ENCODE results near the gene CROT.

CROT gene

GRCh38 chr7:87427288-87427687, 81.8 kb downstream of the CROT start:
- H3K4me3 ChIP-seq (replicated peaks; ENCODE audit: low read depth, low read length) = no peak overlapping the region
- DNase-seq (ENCODE audit: low read depth) = no peak
- no peak for TF ChIP-seq CTCF (IDR thresholded peaks at IDR 0.05; ENCODE audit: low read length, missing control alignments)

GRCh38 chr7:87432536-87432935, 87.1 kb downstream of the CROT start:
- H3K4me3 ChIP-seq (replicated peaks; ENCODE audit: low read depth, low read length) = no peak overlapping the region
- no peak for DNase-seq (ENCODE audit: low read depth)
- no peak for TF ChIP-seq CTCF (IDR thresholded peaks at IDR 0.05; ENCODE audit: low read length, missing control alignments)

GRCh38 chr7:87435546-87435945, 90.1 kb downstream of the CROT start:
- no peak overlapping the region for H3K4me3 ChIP-seq (replicated peaks; ENCODE audit: low read depth, low read length)
- TF ChIP-seq CTCF (IDR thresholded peaks at IDR 0.05; ENCODE audit: low read length, missing control alignments) = no peak
- DNase-seq (ENCODE audit: low read depth) = no peak

- TF ChIP-seq CTCF (IDR thresholded peaks at IDR 0.05; ENCODE audit: low read length, missing control alignments) = no peak
- no peak overlapping the region for H3K4me3 ChIP-seq (replicated peaks; ENCODE audit: low read depth, low read length)
- DNase-seq (ENCODE audit: low read depth) = no peak
Measured at GRCh38 chr7:87445897-87446296, 100.4 kb downstream of the CROT start.

- no peak for DNase-seq (ENCODE audit: low read depth)
- H3K4me3 ChIP-seq (replicated peaks; ENCODE audit: low read depth, low read length) = no peak overlapping the region
- TF ChIP-seq CTCF (IDR thresholded peaks at IDR 0.05; ENCODE audit: low read length, missing control alignments) = no peak
Measured at GRCh38 chr7:87447116-87447635, 101.7 kb downstream of the CROT start.

- H3K4me3 ChIP-seq (replicated peaks; ENCODE audit: low read depth, low read length) = no peak overlapping the region
- DNase-seq (ENCODE audit: low read depth) = no peak
- no peak for TF ChIP-seq CTCF (IDR thresholded peaks at IDR 0.05; ENCODE audit: low read length, missing control alignments)
Measured at GRCh38 chr7:87448388-87448787, 102.9 kb downstream of the CROT start.

All from fibroblast of pulmonary artery (primary cell).